GM19025 (cell line): ENCODE results near the gene MYRIP.
"Not testable (repeated sequence)": the region's sequence is repeated elsewhere in the genome, so short reads cannot be mapped to it uniquely, and the experiment has no call there.

Source experiments
- ATAC-seq: cut with Tn5 transposase; IDR thresholded peaks from one replicate; pipeline ENCODE4 v1.9.1; 2021; ENCODE audit warnings: mild to moderate bottlenecking, low read depth, moderate library complexity; ENCODE audit not compliant: unreplicated experiment

Gene MYRIP

DNA sequence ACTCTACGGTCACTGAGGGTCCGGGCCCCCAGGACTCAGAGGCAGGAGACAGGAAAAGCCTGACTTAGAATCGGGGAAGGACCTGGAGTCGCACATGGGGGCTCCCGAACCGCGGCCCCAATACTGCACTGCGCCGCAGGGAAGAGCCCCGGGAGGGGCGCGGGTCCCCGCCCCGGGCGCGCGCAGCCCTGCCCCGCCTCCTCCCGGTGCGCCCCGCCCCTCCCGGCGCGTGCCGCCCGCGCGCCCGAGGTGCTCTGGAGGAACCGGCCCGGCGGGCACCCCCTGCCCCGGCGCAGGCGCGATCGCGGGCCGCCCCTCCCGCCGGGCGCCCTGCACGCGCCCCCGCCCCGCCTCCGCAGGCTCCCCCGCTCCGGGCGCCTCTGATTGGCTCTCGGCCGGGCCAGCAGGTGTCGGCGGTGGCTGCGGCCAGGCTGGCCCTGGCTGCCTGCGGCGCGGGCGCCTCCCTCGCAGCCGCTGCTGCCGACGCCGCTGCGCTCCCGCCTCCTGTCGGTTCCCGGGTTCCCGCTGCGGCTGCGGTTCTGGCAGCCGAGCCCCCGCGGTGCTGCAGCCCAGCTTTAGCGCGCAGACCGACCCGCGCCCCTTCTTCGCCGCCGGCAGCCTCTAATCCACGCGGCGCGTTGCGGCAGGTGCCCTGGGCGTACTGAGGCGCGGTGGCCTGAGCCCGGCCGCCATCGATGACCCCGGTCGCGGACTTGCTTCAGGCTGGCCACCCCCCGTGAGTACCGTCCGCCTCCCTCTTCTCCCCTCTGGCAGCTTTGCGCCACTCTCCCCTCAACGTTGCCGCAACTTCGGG, at the start of gene MYRIP:
Gene MYRIP (plus strand): TSS at position 429 of the 814 bp plus-strand sequence. CDS start 91,208 bp downstream, outside the sequence.
- peak; percentile 83 for ATAC-seq

DNA sequence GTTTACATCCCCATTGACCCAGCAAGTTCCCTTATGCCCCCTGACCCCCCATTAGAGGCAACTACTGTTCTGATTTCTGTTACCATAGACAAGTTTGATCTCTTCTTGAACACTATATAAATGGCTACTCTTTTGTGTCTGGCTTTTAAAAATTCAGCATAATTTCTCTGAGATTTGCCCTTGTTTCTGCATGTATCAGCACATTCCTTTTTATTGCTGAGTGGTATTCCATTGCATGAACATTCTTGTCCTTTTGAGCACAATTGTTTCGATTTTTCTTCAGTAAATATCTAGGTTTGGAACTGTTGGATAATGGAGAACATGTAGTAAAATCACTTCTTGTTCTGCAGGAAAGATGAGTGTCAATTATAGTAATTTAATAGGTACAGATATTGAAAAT, 49.1 kb upstream of the MYRIP start:
- no peak for ATAC-seq

DNA sequence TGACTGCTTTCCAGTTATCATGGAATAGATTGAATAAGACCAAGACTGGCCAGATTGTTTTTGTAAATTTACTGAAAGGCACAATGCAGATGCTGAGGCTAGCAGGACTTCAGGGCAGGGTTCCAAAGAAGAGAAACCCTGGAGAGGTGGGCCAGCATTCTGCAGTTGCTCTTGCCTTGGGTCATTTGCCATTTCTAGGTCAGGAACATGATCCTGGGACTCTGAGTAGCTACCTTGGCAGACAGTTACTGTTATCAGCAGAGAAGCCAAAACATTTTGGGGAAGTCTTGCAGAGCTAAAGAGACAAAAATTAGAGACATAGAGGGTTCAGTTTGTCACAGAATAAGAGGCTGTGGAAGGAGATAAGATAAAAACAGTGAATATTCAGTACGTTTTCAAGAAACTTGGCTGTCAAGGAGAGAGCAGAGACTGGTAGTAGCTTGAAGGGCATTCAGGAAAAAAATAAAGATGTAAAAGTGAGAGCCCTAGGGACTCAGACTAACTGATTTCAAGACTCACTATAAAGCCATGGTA, 46.8 kb upstream of the MYRIP start:
- ATAC-seq = no peak

DNA sequence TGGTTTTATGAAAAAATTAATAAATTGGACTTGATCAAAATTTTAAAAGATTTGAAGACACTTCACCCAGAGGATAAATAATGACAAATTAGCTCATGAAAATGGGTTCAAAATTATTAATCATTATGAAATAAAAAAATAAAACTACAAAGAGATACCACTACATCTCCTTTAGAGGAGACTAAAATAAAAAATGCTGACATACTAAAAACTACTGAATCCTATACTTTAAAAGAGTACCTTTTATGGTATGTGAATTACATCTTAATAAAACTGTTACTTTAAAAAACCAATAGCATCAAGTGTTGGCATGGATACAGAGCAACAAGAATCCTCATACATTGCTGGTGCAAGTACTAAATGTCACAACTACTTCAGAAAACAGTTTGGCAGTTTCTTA, 46.0 kb upstream of the MYRIP start:
- no peak for ATAC-seq

DNA sequence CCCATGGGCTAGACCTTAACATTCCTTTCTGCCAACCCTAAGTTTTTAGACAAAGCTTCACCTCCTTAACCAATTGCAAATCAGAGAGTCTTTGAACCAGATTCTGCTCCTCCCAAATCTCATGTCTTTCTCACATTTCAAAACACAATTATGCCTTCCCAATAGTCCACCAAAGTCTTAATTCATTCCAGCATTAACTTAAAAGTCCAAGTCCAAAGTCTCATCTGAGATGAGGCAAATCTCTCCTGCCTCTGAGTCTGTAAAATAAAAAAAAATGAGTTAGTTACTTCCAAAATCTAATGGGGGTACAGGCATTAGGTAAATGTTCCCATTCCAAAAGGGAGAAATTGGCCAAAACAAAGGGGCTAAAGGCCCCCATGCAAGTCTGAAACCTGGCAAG, 43.8 kb upstream of the MYRIP start:
- no peak for ATAC-seq

DNA sequence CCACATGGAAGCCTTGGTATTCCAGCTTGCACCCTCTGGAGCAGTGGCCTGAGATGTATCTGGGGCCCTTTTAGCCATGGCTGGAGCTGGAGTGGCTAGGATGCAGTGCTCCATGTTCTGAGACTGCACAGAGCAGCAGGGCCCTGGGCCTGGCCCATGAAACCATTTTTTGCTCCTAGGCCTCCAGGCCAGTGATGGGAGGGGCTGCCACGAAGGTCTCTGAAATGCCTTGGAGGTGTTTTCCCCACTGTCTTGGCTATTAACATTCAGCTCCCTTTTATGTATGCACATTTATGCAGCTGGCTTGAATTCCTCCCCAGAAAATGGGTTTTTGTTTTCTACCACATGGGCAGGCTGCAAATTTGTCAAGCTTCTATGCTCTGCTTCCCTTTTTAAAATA, 43.0 kb upstream of the MYRIP start:
- ATAC-seq = no peak

DNA sequence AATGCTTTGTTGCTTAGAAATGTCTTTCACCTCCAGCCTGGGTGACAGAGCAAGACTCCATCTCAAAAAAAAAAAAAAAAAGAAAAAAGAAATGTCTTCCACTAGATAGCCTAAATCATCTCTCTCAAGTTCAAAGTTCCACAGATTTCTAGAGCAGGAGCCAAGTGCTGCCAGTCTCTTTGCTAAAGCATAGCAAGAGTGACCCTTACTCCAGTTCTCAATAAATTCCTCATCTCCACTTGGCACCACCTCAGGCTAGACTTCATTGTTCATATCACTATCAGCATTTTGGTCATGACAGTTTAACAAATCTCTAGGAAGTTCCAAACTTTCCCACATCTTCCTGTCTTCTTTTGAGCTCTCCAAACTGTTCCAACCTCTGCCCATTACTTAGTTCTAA, 42.5 kb upstream of the MYRIP start:
- ATAC-seq = not testable (repeated sequence)

DNA sequence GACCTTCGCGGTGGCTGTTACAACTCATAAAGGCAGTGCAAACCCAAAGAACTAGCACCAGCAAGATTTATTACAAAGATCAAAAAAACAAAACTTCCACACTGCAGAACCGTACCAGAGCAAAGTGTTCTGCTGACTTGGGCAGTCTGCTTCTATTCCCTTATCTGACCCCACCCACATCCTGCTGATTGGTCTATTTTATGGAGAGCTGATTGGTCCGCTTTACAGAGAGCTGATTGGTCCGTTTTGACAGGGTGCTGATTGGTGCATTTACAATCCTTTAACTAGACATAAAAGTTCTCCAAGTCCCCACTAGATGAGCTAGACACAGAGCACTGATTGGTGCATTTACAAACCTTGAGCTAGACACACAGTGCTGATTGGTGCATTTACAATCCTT, 31.2 kb upstream of the MYRIP start:
- not testable (repeated sequence) for ATAC-seq

DNA sequence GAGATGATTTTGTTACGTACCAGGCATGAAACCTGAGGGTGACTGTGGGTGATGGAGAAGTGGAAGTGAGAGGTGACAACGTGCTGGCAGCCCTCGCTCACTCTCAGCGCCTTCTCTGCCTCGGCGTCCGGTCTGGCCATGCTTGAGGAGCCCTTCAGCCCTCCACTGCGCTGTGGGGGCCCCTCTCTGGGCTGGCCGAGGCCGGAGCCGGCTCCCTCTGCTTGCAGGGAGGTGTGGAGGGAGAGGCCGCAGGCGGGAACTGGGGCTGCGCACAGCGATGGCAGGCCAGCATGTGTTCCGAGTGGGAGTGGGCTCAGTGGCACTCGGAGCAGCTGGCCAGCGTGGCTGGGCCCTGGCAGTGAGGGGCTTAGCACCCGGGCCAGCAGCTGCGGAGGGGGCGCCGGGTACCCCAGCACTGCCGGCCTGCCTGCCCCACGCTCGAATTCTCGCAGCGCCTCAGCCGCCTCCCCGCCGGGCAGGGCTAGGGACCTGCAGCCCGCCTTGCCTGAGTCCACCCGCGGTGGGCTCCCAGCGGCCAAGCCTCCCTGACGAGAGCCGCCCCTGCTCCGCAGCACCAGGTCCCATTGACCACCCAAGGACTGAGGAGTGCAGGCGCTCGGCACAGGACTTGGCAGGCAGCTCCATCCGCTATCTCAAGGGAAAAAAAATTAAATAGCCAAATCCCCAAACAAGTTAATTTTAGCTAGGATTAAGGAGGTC, 29.7 kb upstream of the MYRIP start:
- no peak for ATAC-seq

DNA sequence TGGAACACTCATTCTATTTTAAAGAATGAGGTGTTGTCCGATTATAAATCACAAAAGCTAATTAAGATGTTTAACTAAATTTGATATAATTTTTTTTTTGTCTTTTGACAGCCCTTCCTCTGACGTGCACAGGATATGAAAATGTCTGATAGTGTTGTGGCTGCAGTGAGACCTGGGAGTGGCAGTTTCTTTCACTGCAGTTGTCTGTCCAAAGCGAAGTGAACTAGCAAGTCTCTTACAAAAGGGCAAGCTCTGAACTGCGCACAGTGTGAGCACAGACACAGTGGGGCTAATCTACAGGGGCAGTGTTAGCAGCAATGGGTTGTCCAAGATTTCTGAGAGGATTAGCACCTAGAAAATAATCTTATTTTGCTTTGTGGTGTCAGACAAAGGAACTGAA, 29.1 kb upstream of the MYRIP start:
- no peak for ATAC-seq

DNA sequence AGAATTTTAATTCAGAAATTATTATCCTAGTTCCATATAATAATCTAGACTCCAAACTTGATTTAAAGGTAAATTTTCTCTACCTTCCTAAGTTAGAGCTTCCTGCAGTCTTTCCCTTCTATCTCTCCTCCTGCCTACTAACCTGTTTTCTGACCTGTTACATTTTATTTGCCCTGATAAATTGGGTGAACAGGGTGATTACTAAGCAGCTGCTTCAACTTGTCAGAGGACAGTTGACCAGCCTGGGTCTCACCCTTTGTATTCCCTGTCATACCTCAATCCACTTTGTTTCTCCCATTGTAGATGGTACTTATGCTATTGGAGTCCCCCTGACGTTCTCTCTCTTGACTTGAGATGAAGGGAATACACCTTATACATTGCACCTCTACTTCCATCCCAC, 28.4 kb upstream of the MYRIP start:
- no peak for ATAC-seq

DNA sequence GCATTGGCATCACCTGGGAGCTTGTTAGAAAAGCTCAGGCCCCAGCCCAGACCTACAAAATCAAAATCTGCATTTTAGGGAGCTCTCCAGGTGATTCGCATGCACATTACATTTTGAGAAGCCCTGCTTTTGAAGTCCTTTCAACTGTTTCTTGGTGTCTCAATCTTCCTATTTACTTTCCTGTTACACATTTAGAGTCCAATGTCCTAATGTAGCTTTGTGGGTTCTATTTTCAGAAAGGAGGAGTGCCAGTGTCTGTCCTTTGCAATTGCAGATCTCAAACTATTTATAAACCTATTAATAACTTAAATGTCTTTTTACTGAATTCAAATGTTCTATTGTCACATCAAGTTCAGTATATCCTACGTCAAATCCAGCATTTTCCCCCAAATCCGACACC, 27.8 kb upstream of the MYRIP start:
- no peak for ATAC-seq

DNA sequence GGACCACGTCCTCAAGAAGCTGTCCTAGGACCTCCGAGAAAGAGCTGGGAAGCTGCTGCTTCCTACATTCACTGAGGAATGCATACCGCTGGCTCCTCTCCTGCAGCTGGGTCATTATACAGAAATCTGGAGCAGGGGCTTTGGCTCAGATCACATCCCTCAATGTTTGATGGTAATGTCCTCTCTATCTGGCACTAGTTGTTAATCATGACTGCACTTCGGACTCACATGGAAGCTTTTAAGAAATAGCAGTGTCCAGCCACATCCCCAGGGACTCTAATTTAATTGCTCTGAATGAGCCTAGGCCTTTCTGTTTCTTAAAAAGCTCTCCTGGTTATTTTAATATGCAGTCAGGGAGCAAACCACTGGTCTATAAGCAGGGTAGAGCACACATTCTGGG, 25.7 kb upstream of the MYRIP start:
- no peak for ATAC-seq

DNA sequence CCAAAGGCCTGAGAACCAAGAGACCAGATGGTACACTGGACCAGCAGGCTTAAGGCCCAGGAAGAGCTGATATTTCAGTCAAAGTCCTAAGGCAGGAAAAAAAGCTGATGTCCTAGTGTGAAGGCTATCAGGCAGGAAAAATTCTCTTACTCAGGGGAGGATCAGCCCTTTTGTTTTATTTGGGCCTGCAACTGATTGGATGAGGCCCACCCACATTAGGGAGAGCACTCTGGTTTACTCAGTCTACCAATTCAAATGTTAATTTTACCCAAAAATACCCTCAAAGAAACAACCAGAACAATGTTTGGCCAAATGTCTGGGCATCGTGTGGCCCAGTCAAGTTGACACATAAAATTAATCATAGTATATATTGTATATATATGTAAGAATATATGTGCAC, 24.5 kb upstream of the MYRIP start:
- ATAC-seq = no peak

DNA sequence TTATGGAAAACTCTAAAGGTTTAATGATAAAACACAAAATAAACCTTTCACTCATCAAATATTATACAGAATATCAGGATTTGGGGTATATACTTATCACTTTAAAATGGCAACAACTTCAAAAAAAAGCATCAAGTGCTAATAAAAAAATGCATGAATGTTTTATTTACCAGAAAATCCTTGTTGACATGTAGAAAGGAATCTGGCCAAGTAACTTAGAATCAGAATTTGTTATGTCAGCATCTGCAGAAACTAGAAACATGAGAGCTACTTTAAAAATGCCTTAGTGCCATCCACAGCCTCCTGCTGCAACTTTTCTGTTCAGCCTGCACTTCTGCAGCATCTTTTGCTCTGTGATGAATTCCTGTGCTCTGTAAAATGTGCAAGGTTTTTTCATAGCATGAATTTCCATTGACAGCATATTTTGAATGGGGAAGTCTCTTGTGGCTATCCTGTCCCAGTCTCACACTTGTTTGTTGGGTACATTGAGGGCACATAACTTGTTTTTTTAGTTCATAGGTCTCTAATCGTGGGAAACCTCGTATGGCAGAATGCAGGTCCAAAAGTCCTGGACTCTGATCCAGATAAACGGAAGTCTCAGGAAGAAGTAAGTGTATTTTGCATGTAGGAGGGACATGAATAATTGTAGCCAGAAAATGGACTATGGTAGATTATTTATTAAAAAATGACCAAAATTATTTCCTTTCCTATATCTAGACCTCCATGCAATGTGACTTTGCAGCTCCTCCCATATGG, 21.1 kb upstream of the MYRIP start:
- no peak for ATAC-seq

DNA sequence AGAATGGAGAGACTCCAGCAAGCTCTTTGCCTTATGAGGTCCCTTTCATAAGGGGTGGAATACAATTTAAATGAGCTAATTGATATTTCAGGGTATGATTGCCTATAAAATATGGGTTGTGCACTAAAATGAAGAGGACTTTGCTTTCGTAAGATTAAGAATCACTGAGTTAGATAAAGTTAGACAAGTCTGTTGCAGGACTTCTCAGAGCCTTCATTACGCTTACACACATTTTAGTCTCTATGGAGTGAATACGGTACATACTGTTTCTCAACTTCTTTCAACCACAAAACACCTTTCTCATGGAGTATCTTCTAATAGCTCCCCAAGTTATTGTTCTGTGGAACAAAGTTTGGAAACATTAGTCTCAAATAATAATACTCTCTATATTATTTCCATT, 17.8 kb upstream of the MYRIP start:
- no peak for ATAC-seq

DNA sequence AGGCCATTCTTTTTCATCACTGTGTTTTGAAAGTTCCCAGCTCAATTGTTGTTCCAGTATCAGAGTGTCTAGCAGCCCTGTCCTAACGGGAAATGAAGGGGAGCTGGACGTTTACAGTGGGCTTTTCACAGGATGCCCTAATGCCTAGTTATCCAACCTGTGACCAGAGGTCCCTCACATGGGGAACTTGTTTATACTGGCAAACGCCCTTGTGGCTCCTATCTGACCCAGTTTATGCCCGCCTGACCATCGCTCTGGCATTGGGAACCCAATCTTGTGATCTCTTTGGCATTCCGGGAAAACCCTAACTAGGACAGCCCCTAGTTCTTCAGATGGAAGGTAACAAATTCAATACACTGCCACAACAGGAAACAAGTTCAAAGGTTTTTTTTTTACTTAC, 14.5 kb upstream of the MYRIP start:
- no peak for ATAC-seq

DNA sequence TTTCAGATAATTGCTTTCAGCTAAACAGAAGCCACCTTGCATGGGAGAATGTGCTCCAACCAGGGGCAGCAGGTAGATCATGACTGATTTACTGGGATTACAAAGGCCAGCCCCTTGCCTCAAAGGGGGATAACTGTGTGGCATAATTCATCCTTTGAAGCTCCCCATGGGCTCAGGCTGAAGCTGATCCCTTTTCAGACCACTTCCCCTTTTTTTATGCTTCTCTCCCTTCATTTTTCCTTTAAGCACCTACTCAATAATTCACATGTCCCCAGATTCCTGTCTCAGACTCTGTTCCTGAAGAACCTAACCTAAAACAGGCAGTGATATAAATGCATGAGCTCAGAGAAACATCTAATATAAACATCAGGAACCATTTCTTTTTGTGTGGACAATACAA, 8.2 kb upstream of the MYRIP start:
- ATAC-seq = no peak

DNA sequence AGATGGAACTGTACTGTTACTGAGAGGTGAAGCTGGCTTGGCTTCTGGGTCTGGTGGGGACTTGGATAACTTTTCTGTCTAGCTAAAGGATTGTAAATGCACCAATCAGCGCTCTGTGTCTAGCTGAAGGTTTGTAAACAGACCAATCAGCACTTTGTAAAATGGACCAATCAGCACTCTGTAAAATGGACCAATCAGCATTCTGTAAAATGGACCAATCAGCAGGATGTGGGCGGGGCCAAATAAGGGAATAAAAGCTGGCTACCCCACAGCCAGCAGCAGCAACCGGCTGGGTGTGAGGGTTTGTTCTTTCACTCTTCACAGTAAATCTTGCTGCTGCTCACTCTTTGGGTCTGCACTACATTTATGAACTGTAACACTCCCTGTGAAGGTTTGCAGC, 6.9 kb upstream of the MYRIP start:
- ATAC-seq = not testable (repeated sequence)

DNA sequence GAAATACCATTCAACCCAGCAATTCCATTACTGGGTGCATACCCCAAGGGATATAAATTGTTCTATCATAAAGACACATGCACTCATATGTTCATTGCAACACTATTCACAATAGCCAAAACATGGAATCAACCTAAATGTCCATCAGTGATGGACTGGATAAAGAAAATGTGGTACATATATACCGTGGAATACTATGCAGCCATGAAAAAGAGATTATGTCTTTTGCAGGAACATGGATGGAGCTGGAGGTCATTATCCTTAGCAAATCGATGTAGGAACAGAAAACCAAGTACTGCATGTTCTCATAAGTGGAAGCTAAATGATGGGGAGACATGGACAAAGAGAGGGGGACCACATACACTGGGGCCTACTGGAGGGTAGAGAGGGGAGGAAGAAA, 5.5 kb upstream of the MYRIP start:
- ATAC-seq = no peak

DNA sequence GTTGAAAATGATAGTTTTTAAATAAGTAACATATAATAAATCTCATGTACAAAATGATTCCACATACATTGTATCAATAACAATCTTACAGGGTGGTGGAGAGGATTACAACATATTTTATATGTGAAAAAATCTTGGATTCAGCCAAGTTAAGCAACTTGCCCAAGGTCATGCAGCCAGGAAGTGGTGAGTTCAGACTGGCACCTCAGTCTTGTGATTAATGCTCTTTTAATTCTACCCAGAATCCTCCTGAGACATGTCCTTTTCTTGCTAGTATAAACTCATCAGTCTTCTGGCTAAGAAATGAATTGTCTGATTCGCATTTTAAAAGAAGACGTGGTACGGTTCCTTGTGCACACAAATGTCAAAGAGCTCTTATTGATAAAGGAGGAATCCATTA, 4.5 kb upstream of the MYRIP start:
- ATAC-seq = no peak
